HFF-Myc (cell line): ENCODE results near the gene SP2.

Experiments used
- DNase-seq: peaks from one replicate; pipeline ENCODE4 v3.0.0-alpha.2; 2011; ENCODE audit warnings: low read depth; ENCODE audit errors: extremely low read depth
- H3K4me3 ChIP-seq: replicated peaks from 2 replicates; pipeline ENCODE4 v1.5.1; 2011; ENCODE audit warnings: low read depth, mild to moderate bottlenecking, control low read depth, low read length
- TF ChIP-seq, protein P1 (sequence below): IDR thresholded peaks from 2 replicates; pipeline ENCODE4 v1.5.1; 2012; ENCODE audit warnings: mild to moderate bottlenecking, low read depth, low read length, control low read depth; ENCODE audit errors: missing control alignments

Gene SP2

DNA sequence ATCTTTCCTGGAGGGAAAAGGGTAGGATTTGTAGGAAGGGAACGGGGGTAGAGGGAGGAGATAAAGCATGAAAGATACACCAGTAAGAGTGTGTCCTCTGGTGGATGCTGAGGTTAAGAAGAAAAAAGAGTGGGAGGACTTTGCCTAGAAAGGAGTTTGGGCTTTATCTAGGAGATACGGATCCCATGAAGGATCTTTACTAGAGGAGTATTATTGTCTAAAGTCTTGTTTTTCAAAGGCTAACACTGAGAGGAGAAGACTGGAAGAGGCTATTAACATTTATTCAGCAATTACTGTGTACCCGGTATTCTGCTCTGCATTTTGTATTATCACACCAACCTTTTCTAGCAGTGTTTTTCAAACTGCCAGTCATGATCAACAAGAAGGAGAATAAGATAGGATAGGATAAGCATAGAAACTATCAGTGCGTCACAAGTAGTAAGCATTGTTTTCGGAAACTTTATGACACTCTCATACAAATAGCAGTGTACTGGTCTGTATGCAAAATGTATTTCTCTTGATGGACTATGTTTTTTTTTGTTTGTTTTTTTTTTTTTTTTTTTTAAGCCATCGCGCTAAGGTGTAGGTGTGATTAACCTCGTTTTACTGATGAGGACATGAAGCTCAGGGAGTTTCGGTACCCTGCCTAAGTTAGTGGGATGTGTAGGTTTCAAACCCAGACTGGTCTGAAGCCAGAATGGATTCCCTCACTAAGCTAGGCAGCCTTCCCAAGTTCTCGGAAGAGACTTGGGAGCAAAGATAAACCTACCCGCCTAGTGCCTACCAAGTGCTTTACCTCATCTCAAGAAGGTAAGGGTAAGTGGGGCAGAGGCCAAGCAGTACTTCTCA lies 1.3 kb upstream of the SP2 start:
- DNase-seq, result no peak
- TF ChIP-seq, protein P1, sequence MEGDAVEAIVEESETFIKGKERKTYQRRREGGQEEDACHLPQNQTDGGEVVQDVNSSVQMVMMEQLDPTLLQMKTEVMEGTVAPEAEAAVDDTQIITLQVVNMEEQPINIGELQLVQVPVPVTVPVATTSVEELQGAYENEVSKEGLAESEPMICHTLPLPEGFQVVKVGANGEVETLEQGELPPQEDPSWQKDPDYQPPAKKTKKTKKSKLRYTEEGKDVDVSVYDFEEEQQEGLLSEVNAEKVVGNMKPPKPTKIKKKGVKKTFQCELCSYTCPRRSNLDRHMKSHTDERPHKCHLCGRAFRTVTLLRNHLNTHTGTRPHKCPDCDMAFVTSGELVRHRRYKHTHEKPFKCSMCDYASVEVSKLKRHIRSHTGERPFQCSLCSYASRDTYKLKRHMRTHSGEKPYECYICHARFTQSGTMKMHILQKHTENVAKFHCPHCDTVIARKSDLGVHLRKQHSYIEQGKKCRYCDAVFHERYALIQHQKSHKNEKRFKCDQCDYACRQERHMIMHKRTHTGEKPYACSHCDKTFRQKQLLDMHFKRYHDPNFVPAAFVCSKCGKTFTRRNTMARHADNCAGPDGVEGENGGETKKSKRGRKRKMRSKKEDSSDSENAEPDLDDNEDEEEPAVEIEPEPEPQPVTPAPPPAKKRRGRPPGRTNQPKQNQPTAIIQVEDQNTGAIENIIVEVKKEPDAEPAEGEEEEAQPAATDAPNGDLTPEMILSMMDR, result no peak
- H3K4me3 ChIP-seq, result peak overlapping the region; percentile 88

DNA sequence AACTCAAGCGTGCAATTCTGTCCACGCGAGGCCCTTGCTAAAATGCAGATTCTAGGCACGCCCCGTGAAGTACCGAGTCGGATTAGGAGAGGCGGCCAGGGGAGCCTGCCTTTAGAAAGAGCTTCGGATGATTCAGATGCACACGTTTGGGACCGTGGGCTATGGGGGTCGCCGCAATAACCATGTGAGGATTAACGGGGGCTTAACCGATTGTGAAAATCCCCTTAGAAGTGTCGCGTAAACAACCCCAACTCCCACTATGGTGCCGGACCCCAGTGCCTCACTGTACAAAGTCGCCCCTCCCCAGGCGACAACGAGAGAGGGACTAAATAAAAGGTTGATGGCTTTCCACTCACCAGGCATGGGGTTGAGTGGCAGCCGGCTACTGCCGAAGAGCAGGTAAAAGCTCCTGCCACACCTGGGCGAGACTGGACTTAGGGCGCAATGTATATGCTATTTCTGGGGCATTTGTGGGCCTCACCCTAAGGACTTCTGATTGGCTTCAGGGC lies 635 bp upstream of the SP2 start:
- TF ChIP-seq, protein P1, result no peak
- no peak for DNase-seq

DNA sequence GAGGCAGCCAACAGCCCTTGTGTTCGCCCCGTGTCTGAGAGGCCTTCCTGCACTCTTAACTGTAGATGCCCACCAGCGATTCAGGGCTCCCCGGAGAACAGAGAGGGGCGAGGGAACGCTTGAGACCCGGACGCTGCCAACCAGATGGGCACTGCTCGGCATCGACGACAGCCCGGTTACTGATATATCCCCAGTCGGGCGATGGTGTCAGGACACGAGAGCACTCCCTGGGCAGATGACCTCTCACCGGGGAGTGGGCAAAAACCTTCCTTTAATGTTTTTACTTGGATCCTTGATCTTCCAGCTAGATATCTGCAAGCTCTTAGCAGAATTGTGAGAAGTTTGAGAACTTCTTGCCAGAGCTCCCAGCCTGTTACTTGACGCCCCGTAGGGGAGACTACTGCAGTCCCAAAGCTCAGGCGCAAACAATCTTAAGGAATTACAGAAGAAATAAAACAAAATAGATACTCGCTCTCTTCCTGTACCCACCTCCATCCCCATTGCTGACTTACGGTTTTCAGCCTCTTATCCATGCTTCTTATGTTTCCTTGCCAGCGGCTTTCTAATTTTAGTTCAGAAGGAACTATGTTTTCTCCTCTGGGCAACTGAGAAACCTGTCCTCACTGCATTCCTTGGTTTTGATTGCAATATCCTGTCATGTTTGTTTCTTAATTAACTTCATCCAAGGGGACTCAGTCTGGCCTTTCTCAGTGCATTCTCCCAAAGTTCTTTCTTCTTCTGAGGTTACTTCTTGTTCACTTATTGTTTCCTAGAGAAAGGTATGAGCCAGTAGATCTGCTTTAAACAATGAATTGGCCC lies 845 bp downstream of the SP2 start:
- TF ChIP-seq, protein P1, result no peak
- H3K4me3 ChIP-seq, result peak overlapping the region; percentile 88
- no peak for DNase-seq

More for the DNA sequence above, 635 bp upstream of the SP2 start:
- H3K4me3 ChIP-seq, result peak overlapping the region; percentile 88

DNA sequence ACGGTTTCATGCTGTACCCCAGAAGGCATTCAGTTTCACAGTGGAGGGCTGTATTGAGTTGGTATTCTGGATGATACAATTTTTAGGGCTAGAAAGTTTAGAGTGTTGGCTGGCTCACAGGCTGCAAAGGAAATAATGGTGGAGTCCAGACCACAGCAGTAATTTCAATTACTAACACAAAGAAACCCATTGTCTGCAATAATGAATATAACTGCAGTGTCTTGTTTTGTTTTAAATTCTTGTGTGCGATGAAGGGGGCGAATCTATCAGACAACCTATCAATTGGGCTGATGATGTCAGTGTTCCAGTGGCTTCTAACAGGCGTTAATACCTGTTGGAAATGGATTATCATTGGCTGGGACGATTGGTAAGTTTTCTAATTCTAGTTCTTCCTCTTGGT lies 1.5 kb downstream of the SP2 start:
- H3K4me3 ChIP-seq, result peak overlapping the region; percentile 88
- no peak for DNase-seq
- TF ChIP-seq, protein P1, result no peak

DNA sequence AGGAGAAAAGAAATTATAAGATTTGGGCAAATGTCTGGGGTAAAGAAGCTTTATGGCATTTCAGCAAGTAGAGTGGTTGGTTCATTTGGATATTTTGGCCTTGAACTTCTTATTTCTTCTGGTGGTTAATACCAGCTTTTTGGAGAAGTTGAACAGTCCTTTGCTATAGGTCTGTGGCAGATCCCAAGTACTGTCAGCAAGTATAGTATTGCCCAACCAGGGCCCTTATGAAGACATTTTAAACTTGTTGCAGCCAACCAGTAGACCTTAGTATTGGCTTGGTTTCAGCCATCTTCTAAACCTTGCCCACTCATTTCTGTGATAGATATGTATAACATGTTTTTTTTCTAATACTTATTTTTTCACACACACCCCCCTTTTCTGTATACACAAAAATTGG lies 2.2 kb downstream of the SP2 start:
- TF ChIP-seq, protein P1, result no peak
- no peak for DNase-seq
- H3K4me3 ChIP-seq, result no peak overlapping the region

DNA sequence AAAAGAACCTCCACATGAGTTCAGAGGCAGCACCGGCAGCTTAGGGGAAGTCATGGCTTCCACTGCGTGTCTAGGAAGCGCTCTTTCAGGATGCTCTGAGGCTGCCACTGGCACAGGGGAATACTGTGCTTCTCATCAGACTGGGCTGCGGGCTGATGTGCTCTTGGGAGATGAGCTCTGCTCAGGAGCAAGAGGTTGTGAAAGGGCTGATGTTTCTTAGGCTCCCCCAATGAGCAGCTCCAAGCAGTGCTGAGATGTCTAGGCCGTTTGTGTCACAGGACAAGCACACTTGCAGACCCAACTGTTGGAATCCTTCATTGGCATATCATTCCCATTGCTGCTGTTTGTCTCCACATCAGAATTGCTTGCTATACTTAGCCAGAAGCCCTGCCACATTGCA lies 3.6 kb downstream of the SP2 start:
- no peak overlapping the region for H3K4me3 ChIP-seq
- TF ChIP-seq, protein P1, result no peak
- no peak for DNase-seq
